Thyroid gland (tissue), 4 donors: ENCODE data around the gene COL7A1.

ENCODE experiments used
- POLR2A ChIP-seq, 2 donors: fragments of 450-650 bp; IDR thresholded peaks; one replicate each; pipeline ENCODE4 v1.6.1; 2017; ENCODE audit warnings: antibody characterized with exemption in 2 of 2, mild to moderate bottlenecking in 2 of 2, moderate library complexity in 1 of 2
- TF ChIP-seq, protein P1 (sequence below), 6 experiments: fragments of 200-600 bp in 3 of 6; fragments of 450-650 bp in 3 of 6; sonication (generic) in 3 of 6; IDR thresholded peaks; one replicate each; pipeline ENCODE4 v1.5.1; 2016 to 2019; ENCODE audit warnings: antibody characterized with exemption in 6 of 6, mild to moderate bottlenecking in 2 of 6, inconsistent platforms in 1 of 6, moderate library complexity in 1 of 6

DNA sequence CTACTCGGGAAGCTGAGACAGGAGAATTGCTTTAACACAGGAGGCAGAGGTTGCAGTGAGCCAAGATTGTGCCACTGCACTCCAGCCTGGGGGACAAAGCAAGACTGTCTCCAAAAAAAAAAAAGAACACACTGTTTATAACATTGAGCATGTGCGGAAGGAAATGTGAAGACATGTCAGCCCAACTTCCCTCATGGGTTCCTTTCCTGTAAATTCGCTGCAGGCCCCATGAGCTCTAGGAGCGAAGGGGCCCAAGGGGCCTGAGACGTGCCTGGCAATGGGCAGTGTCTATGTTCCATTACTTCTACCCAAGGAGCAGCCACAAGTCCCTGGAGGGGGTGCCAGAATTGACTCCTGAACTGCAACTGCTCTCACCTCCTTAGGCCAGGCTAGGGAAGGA lies 41.8 kb downstream of the COL7A1 start:
- TF ChIP-seq POLR2A (IDR thresholded peaks at IDR 0.05): no peak
- TF ChIP-seq, protein P1, sequence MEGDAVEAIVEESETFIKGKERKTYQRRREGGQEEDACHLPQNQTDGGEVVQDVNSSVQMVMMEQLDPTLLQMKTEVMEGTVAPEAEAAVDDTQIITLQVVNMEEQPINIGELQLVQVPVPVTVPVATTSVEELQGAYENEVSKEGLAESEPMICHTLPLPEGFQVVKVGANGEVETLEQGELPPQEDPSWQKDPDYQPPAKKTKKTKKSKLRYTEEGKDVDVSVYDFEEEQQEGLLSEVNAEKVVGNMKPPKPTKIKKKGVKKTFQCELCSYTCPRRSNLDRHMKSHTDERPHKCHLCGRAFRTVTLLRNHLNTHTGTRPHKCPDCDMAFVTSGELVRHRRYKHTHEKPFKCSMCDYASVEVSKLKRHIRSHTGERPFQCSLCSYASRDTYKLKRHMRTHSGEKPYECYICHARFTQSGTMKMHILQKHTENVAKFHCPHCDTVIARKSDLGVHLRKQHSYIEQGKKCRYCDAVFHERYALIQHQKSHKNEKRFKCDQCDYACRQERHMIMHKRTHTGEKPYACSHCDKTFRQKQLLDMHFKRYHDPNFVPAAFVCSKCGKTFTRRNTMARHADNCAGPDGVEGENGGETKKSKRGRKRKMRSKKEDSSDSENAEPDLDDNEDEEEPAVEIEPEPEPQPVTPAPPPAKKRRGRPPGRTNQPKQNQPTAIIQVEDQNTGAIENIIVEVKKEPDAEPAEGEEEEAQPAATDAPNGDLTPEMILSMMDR (IDR thresholded peaks at IDR 0.05): no peak
